Fibroblast of skin of left quadriceps (primary cell): Measurements from ENCODE around the gene RIC3.

Experiments used
- DNase-seq, 2 experiments: peaks; one replicate each; pipeline ENCODE4 v3.0.0-alpha.2; 2013; ENCODE audit warnings: low read depth in 2 of 2

The RIC3 gene

GRCh38 chr11:8168485-8169257, at the start of gene RIC3:
Gene RIC3, minus strand, starts transcription at chr11:8169025. Its CDS starts 36 bp downstream, at chr11:8168989.
- no peak for DNase-seq

- DNase-seq = no peak
These were observed 49.6 kb upstream of the RIC3 start for GRCh38 chr11:8218409-8218808.

GRCh38 chr11:8217926-8218325, 49.1 kb upstream of the RIC3 start:
- no peak for DNase-seq

GRCh38 chr11:8217136-8217535, 48.3 kb upstream of the RIC3 start:
- DNase-seq = no peak

GRCh38 chr11:8213376-8213775, 44.6 kb upstream of the RIC3 start:
- no peak for DNase-seq

- no peak for DNase-seq
These were observed 40.5 kb upstream of the RIC3 start for GRCh38 chr11:8209208-8209807.

- DNase-seq = no peak
These were observed 38.5 kb upstream of the RIC3 start for GRCh38 chr11:8207080-8208000.

GRCh38 chr11:8206251-8207079, 37.6 kb upstream of the RIC3 start:
- DNase-seq = no peak

- no peak for DNase-seq
These were observed 36.7 kb upstream of the RIC3 start for GRCh38 chr11:8205566-8205965.

GRCh38 chr11:8204596-8204995, 35.8 kb upstream of the RIC3 start:
- DNase-seq = no peak

- DNase-seq = no peak
These were observed 35.2 kb upstream of the RIC3 start for GRCh38 chr11:8204025-8204424.

- no peak for DNase-seq
These were observed 34.5 kb upstream of the RIC3 start for GRCh38 chr11:8203414-8203715.

GRCh38 chr11:8202516-8203413, 33.9 kb upstream of the RIC3 start:
- no peak for DNase-seq

- no peak for DNase-seq
These were observed 33.0 kb upstream of the RIC3 start for GRCh38 chr11:8201644-8202365.

- DNase-seq = no peak
These were observed 30.9 kb upstream of the RIC3 start for GRCh38 chr11:8199676-8200075.

- no peak for DNase-seq
These were observed 27.9 kb upstream of the RIC3 start for GRCh38 chr11:8196749-8197148.

GRCh38 chr11:8194956-8195355, 26.1 kb upstream of the RIC3 start:
- no peak for DNase-seq

- no peak for DNase-seq
These were observed 24.0 kb upstream of the RIC3 start for GRCh38 chr11:8192896-8193209.

GRCh38 chr11:8192016-8192895, 23.4 kb upstream of the RIC3 start:
- DNase-seq = peak; percentile 28 to 30
